Endometrium (tissue), 2 donors: ENCODE results near the gene VAMP1.
A peak's percentile ranks its signal among the peaks of the same experiment; 100 is the strongest.
"Not testable (repeated sequence)": the region's sequence is repeated elsewhere in the genome, so short reads cannot be mapped to it uniquely, and the experiment has no call there.

Experiments
- FAIRE-seq: peaks from 2 replicates; lab custom pipeline; 2012; peaks lifted over from hg19 to GRCh38; lab: Jason Lieb, UNC
- donor health status: control.
- donor health status: control.

Gene VAMP1

DNA sequence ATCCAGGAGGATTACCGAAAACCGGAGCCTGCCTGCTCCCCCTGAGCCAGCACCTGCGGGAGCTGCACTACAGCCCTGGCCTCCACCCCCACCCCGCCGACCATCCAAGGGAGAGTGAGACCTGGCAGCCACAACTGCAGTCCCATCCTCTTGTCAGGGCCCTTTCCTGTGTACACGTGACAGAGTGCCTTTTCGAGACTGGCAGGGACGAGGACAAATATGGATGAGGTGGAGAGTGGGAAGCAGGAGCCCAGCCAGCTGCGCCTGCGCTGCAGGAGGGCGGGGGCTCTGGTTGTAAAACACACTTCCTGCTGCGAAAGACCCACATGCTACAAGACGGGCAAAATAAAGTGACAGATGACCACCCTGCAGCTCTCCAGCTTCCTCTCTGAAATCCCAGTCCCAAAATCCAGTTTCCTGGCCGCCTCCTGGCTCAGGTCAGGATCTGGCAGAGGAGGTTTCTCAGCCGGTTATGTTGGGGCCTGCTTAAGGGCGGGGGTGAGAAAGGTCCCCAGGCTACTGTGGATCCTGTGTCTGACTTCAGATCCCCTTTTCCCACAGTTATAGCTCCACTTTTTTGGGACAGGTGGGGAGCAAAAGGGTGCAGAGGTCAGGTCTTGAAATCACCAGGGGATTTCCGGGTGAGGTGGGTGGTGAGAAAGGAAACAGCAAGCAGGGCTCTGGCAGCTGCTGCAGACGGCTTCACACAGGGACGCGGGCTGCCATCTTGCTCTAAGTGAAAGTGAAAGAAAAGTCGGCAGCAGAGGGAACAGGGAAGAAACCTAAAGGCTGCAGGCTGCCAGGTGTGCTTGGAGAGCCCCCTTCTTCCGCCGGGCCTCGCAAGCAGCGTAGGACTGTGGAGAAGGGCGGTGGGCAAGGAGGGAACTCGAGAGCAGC lies 18.9 kb downstream of the VAMP1 start, which contains the start of gene TAPBPL:
Gene TAPBPL (plus strand): TSS at position 695 of the 897 bp plus-strand sequence. CDS start 207 bp downstream, outside the sequence.
- FAIRE-seq: peak; percentile 26

DNA sequence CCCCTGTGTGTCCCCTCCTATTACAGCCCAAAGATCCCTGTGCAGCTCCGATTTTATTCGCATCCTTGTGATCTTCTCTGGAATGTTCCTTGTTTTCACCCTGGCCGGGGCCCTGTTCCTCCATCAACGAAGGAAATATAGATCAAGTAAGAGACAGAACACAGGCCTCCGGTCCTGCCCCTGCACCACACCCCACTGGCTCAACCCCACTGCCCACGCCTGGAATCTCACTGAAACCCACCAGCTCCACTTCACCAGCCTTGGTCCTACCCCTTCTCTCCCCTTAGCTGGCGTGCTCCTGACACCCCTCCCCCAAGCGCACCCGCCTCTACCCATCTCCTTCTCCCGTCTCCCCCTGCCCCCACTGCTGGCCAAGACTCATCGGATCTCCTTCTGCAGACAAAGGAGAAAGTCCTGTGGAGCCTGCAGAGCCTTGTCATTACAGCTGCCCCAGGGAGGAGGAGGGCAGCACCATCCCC lies 19.6 kb downstream of the VAMP1 start:
- no peak for FAIRE-seq

DNA sequence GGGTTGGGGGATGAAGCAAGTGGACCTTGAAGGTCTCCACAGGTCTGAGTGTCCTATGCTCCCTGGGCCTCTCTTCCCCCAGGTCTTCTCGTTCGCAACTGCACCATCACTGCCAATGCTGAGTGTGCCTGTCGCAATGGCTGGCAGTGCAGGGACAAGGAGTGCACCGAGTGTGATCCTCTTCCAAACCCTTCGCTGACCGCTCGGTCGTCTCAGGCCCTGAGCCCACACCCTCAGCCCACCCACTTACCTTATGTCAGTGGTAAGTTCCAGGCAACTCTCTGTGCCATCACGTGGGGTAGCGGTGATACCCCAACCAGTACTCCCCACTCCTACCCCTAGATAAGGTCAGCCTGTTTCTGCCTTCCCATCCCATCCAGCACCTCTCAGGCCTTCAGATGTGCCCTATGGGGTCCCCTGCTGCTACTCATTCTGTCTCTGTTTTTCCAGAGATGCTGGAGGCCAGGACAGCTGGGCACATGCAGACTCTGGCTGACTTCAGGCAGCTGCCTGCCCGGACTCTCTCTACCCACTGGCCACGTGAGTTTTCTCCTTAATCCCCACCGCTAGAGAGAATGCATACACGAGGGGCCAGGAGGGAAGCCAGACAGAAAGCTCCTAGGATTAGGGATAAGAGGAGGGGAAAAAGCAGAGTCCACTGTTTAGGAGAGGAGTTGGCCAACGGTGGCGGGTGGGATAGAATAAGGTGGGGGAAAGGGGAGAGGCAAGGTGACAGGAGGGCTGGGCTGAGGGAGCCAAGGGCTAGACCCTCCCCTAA lies 20.2 kb downstream of the VAMP1 start:
- FAIRE-seq: no peak

DNA sequence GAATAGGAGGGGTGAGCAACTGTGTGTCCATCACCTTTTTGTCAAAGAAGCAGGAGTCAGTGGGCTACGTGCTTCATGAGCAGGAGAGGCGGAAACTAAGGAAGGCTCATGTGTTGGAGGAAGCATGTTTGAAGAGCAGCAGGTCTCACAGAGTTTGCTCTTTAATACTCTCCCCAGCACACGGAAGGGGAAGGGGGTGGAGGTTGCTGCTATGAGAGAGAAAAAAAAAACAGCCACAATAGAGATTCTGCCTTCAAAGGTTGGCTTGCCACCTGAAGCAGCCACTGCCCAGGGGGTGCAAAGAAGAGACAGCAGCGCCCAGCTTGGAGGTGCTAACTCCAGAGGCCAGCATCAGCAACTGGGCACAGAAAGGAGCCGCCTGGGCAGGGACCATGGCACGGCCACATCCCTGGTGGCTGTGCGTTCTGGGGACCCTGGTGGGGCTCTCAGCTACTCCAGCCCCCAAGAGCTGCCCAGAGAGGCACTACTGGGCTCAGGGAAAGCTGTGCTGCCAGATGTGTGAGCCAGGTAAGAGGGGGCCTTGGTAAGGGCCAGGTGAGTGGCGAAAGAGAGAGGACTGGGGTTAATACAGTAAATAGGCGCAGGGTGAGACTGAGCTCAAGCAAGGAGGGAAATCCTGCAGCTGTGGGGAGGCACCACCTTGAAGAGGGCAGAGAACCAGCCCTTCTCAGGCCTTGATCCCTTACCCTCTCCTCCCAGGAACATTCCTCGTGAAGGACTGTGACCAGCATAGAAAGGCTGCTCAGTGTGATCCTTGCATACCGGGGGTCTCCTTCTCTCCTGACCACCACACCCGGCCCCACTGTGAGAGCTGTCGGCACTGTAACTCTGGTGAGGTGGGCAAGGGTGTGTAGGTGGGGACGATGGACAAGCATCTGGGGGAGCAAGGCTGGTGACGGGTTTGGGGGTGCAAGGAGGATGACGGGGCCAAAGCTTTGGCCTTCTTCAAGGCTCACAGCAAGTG lies 25.5 kb downstream of the VAMP1 start, which contains the start of gene CD27:
Gene CD27 (plus strand): TSS at position 252 of the 985 bp plus-strand sequence. CDS start 141 bp downstream, at position 393.
- FAIRE-seq: no peak

DNA sequence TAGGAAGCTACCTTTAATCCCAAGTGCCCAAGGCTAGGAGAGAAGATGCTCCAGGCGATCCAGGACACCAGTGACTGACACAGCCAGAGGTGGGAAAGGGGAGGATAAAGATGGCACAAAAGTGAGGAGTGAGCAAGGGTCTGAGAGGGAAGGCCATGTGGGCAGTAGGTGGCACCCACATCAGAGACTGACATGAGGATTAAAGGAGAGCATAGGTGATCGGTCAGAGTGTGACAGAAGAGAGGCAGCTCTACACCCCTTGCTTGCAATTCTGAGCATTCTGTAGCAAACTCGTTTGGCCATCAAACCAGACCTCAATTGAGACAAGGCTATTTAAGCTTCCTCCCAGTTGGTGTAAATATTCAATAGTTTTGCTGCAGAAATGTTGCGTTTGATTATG lies 26.4 kb downstream of the VAMP1 start:
- FAIRE-seq: no peak

DNA sequence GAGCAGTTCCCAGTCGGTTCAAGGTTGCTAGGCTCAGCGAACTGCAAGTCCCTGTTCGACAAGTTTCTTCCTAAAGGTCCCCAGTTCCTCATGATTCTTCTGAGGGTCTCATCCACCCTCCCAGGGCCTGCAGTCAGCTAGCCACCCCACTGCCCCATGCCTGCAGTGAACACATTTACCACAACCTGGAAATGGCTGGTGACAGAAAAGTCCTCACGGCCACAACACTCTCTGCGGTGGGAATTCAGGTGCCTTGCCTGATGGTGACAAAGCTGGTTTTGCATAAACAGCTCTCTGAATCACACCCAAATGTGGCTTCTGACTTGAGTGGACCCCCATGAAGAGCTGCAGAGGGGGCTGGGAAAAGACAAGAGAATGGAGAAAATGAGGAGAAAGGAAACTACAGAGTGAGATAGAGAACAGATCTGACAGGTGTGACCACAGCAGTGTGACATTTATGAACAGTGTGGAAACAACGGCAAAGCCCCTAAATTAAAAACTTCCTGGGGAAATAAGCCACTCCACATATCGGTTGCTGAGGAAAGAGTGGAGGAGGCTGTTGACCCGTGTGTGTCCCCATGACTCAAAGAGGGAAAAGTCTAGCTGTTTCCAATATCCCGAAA lies 27.0 kb downstream of the VAMP1 start:
- FAIRE-seq: no peak

DNA sequence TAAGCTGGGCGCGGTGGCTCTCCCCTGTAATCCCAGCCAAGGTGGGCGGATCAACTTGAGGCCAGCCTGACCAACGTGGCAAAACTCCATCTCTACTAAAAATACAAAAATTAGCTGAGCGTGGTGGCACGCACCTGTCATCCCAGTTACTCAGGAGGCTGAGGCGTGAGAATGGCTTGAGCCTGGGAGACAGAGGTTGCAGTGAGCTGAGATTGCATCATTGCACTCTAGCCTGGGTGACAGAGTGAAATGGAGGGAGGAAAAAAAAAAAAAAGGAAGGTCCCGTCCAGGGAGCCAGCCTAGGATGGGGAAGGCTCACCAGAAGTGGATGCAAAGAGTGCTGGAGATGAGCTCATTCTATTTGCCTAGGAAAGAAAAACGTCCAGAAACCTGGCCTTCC lies 27.6 kb downstream of the VAMP1 start:
- no peak for FAIRE-seq

DNA sequence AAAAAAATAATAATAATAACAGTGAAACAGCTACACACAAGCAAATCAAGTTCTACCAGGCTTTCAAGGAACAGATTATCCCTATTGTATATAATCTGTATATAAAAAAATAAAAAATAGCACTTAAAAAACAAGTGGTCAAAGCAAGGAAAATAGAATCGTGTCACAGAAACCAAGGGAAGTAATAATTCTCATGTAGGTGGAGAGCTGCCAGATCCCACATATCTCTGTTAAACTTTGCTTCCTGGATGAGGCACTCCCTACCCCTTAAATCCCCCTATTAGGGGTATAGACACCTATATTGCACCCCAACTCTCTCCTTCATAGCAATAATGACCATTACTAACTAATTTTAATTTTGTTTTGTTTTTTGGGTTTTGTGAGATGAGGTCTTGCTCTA lies 30.1 kb downstream of the VAMP1 start:
- no peak for FAIRE-seq

DNA sequence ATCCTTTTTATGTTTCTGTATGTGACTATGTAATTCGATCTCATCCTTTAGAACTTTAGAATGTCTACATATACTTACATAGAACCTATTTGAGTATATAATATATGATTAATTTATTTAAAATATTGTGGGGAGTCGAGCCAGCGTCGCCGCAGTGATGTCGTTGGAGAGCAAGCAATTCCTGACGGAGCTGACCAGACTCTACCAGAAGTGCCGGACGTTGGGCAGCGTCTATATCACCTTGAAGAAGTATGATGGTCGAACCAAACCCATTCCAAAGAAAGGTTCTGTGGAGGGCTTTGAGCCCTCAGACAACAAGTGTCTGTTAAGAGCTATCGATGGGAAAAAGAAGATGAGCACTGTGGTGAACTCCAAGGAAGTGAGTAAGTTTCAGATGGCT lies 32.1 kb downstream of the VAMP1 start:
- FAIRE-seq: no peak

DNA sequence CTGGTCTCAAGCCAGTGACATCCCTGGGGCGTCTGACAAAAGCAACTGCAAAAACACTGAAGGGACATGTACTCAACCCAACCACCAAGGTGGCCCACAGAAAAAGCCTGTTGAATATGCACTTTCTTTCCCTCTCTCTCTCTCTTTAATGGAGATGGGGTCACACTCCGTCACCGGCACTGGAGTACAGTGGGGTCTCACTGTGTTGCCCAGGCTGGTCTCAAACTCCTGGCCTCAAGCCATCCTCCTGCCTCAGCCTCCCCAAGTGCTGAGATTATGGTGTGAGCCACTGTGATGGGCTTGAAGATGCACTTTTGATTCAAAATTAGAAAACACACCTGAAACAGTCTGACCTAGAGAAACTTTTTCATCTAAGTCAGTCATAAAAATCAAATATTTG lies 32.9 kb downstream of the VAMP1 start:
- no peak for FAIRE-seq

DNA sequence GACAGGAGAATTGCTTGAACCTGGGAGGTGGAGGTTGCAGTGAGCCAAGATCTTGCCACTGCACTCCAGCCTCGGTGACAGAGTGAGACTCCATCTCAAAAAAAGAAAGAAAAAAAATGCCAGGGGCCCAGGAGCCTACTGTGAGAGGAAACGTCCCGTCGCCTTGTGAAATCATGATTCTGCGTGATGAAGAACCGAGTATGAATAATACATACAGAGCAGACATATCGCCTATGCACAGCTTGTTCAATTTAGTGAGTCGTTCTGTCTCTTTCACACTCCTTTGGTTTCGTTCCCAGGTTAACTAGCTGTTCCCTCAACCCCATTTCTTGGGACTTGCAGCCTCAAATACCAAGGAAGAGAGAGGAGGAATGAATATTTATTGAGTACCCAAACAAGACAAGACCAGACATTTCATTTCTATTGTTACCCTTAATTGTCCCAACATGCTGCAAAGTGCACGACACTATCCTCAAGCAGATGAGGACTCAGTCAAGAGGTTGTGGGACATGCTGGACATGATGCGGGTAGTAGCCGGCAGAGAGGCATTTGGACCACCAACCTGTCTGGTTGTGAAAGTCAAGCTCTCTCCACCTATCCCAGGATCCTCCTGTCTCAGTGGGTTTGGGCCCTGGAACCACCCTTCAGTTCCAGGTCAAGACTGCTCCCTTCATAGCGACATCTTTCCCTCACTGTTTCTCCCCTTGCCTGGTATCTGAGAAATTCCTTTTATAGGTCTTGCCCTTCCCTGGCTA lies 34.3 kb downstream of the VAMP1 start:
- no peak for FAIRE-seq

DNA sequence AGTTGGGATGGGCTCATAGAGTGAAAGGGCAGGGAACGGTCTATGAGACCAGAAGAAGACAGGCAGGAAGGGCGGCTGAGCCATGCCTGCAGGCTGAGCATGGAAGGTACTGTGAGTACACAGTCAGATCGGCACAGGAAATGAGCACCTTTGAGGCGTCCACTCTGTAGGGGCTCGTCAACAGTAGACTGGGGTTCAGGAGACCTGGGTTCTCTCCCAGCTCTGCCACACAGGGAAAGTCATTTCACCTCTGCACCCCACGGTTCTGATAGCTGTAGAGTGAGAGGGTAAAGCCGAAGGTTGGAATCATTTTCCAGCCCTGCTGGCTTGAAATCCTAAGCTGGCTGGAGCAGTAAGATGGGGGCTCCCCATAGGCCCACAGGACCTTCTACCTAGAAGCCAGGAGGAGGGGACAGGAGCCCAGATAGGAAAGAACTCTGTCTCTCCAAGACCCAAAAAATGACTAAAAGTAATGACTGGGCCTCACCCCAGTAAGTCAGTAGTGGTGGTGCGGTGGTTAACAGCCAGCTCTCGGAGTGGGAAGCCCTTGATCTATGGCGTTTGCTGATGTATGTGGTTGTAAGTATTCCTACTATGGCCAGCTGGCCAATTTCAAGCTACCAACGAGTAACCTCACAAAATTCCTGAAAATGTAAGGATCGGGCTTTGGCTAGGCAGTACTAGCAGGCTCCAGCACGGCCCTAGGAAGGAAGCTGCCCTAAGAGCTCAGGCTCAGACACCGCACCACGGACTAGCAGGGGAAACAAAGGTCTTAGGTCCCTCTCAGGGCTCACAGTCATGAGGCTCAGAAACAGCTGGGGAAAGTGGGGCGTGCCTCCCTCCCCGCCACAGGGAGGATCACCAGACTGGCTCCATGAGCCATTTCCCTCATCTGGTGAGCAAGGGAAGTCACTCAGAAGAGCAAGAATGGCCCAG lies 36.0 kb downstream of the VAMP1 start:
- no peak for FAIRE-seq

DNA sequence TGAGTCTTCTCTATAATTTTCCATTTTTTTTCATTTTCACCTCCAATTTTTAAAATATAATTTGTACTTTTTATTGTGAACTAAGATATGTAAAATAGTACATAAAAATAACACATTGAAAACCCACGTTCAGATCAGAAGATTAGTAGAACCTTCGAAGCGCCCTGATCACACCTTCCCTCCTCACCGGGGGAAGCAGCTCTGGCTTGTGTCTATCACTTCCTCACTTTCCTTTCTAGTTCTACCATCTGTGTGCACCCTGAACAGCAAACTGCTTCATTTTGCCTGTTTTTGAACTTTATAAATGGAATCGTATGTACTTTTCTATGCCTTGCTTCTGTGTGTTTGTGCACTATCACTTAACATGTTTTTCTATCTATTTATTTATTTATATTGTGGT lies 37.5 kb downstream of the VAMP1 start:
- no peak for FAIRE-seq

DNA sequence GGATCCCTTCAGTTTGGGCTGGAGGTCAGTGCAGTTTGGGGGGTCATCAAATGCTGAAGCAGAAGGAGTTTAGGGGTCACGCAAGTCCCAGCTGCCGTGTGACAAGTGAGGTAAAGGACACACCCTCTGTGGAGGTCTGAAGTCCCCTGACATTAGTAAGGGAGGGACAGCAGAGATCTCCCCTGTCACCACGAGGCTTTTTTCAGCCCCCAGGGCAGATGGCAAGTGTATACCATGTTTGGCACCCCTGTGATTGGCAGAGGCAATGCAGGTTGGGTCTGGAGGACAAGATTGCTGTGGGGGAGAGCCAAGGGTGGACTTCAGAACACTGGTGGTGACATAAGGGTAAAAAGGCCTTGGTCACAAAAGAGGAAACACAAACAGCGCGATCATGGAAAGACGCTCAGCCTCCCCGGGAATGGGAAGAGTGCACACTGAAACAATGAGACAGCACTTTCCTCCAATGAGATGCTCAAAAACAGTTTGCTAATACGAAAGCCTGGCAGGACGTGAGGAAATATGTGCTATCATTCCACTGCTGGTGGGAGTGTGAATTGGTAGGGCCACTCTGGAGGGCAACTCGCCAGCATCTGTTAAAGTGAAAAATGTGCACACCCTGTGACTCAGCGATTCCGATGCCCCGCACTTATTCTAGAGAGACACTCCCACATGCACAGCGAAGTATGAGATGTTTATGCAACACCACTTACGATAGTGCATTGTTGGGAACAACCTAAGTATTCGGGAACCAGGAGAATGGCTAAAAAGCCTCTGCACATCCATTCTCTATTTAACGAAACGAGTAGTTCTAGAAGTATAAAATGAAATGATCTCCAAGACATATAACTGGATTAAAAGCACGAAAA lies 40.1 kb downstream of the VAMP1 start:
- no peak for FAIRE-seq

DNA sequence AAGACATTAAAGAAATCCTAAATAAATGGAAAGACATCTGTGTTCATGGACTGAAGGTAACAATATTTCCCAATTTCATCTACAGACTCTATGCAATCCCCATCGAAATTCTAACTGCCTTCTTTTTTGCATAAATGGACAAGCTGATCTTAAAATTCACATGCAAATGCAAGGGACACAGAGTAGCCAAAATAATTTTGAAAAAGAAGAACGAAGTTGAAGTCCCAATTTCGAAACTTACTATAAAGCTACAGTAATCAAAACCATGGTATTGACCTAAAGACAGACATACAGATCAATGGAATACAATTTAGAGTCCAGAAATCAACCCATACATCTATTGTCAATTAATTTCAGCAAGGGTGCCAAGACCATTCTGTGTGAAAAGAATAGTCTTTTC lies 42.2 kb downstream of the VAMP1 start:
- FAIRE-seq: no peak

DNA sequence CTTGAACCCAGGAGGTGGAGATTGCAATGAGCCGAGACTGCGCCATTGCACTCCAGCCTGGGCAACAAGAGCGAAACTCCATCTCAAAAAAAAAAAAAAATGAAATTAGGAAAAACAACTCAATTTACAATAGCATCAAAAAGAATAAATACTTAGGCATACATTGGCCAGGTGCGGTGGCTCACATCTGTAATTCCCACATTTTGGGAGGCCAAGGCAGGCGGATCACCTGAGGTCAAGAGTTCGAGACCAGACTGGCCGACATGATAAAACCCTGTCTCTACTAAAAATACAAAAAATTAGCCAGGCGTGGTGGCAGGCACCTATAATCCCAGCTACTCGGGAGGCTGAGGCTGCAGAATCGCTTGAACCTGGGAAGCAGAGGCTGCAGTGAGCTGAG lies 42.7 kb downstream of the VAMP1 start:
- FAIRE-seq: not testable (repeated sequence)

DNA sequence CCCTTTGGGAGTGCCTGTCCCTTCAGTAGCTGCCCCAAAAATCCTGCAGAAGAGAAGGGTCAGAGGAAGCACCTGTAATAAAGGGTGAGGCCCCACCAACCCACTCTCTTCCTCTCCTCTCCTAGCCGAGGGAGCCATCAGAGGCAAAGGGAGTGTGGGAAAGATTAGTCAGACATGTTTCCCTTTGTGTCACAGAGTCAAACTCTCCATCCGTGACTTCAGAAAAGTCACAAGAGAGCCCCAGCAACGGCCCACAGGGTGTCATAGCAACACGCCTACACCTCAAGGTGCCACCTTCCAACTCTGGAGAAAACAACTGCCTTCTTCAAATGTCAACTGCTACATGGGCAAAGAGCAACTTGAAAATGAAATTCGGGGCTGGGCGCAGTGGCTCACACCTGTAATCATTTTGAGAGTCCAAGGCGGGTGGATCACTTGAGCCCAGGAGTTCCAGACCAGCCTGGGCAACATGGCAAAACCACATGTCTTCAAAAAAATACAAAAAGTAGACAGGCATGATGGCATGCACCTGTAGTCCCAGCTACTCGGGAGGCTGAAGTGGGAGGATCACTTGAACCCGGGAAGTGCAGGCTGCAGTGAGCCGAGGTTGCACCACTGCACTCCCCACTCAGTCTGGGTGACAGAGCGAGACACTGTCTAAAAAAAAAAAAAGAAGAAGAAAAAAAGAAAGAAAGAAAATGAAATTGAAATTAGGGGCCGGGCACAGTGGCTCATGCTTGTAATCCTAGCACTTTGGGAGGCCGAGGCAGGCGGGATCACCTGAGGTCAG lies 43.4 kb downstream of the VAMP1 start:
- no peak for FAIRE-seq
